Gastroesophageal sphincter (tissue), 3 donors: ENCODE data around the gene EEF2K.

Experiments used
- CTCF ChIP-seq, 4 experiments: fragments of 200-600 bp in 2 of 4; fragments of 450-650 bp in 2 of 4; sonication (generic) in 1 of 4; IDR thresholded peaks; one replicate each; pipeline ENCODE4 v1.5.1; 2017 to 2019; ENCODE audit warnings: antibody characterized with exemption in 4 of 4, mild to moderate bottlenecking in 2 of 4, moderate library complexity in 2 of 4
- EP300 ChIP-seq: sonication (generic); formaldehyde crosslinking; IDR thresholded peaks from one replicate; pipeline ENCODE4 v1.6.1; 2017; ENCODE audit warnings: antibody characterized with exemption, mild to moderate bottlenecking
- POLR2A ChIP-seq, 2 donors: fragments of 450-650 bp; IDR thresholded peaks; one replicate each; pipeline ENCODE4 v1.6.1; 2017; ENCODE audit warnings: antibody characterized with exemption in 2 of 2, mild to moderate bottlenecking in 2 of 2, moderate library complexity in 1 of 2
- POLR2AphosphoS5 ChIP-seq: sonication (generic); formaldehyde crosslinking; IDR thresholded peaks from one replicate; pipeline ENCODE4 v1.6.1; 2017; ENCODE audit warnings: antibody characterized with exemption

GRCh38 chr16:22203091-22203490 is 3.0 kb upstream of the EEF2K start:
- TF ChIP-seq CTCF (IDR thresholded peaks at IDR 0.05): no peak
- TF ChIP-seq POLR2A (IDR thresholded peaks at IDR 0.05): no peak
- no peak for TF ChIP-seq POLR2AphosphoS5
- TF ChIP-seq EP300: no peak
